PC-9 (cell line): ENCODE measurements around the gene PIGO. TPM values are rescaled to one million over a fixed set of nuclear protein-coding genes. Genes with fewer than 3 reads are reported as not detected.
A peak's percentile ranks its signal among the peaks of the same experiment; 100 is the strongest.

Experiments
- BruUV-seq: library from RNA; stranded (reverse); fragments of 400-500 nt; replicated peaks from 2 replicates; lab custom pipeline; 2021; lab: Mats Ljungman, UMichigan
- CTCF ChIA-PET: fragments of 300-600 bp; sonication (Branson Sonifier 250); formaldehyde crosslinking; loops from one replicate; lab custom pipeline; 2022; ENCODE audit warnings: antibody characterized with exemption; lab: Charles Lee
- POLR2A ChIA-PET: fragments of 300-600 bp; sonication (Branson Sonifier 250); formaldehyde crosslinking; loops from one replicate; lab custom pipeline; 2022; ENCODE audit warnings: antibody characterized with exemption; ENCODE audit not compliant: unreplicated experiment; lab: Charles Lee
- DNase-seq, 2 experiments: peaks; one replicate each; pipeline versions ENCODE4 v3.0.0 to v3.0.0-alpha.2; 2015 to 2022; ENCODE audit warnings: mixed read lengths in 1 of 2
- H2AFZ ChIP-seq: fragments of 200-600 bp; sonication (generic); 2 replicates; pipeline ENCODE4 v1.8.1; 2017; ENCODE audit warnings: antibody characterized with exemption
- H3F3A ChIP-seq: fragments of 200-600 bp; sonication (generic); 2 replicates; pipeline ENCODE4 v1.8.1; 2017; ENCODE audit warnings: antibody characterized with exemption, mild to moderate bottlenecking, low read depth; ENCODE audit not compliant: insufficient read depth
- H3K27ac ChIP-seq: fragments of 200-600 bp; sonication (generic); 2 replicates; pipeline ENCODE4 v1.6.1; 2016; ENCODE audit warnings: mixed run types
- H3K27me3 ChIP-seq: fragments of 200-600 bp; sonication (generic); 2 replicates; pipeline ENCODE4 v1.6.1; 2016; ENCODE audit warnings: low read depth, mixed run types; ENCODE audit not compliant: insufficient read depth
- H3K36me3 ChIP-seq: fragments of 200-600 bp; sonication (generic); 2 replicates; pipeline ENCODE4 v1.6.1; 2016; ENCODE audit warnings: low read depth, mixed run types
- H3K4me1 ChIP-seq: fragments of 200-600 bp; sonication (generic); replicated peaks from 2 replicates; pipeline ENCODE4 v1.6.1; 2016; ENCODE audit warnings: mixed run types; ENCODE audit not compliant: insufficient read depth
- H3K4me2 ChIP-seq: fragments of 200-600 bp; sonication (generic); 2 replicates; pipeline ENCODE4 v1.6.1; 2017; ENCODE audit warnings: mixed run types
- H3K4me3 ChIP-seq: fragments of 200-600 bp; sonication (generic); 2 replicates; pipeline ENCODE4 v1.6.1; 2016; ENCODE audit warnings: mixed run types
- H3K79me2 ChIP-seq: fragments of 200-600 bp; sonication (generic); 2 replicates; pipeline ENCODE4 v1.6.1; 2017; ENCODE audit warnings: low read depth, mixed run types
- H3K9me2 ChIP-seq: fragments of 200-600 bp; sonication (generic); 2 replicates; pipeline ENCODE4 v1.8.1; 2017; ENCODE audit warnings: mild to moderate bottlenecking; ENCODE audit not compliant: insufficient read depth
- H3K9me3 ChIP-seq: fragments of 200-600 bp; sonication (generic); 2 replicates; pipeline ENCODE4 v1.8.1; 2016; ENCODE audit warnings: low read depth; ENCODE audit not compliant: insufficient read depth
- H4K20me1 ChIP-seq: fragments of 200-600 bp; sonication (generic); 2 replicates; pipeline ENCODE4 v1.8.1; 2017; ENCODE audit not compliant: insufficient read depth
- EZH2 ChIP-seq: fragments of 200-600 bp; sonication (generic); IDR thresholded peaks from 2 replicates; pipeline ENCODE4 v1.8.0; 2017; ENCODE audit warnings: antibody characterized with exemption, low read depth
- intact Hi-C: fragments of 100-400 bp; cut with micrococcal nuclease; formaldehyde crosslinking; loops from one replicate; pipeline ENCODE4 v1.10.0; 2022; ENCODE audit not compliant: unreplicated experiment
- total RNA-seq: library from RNA; stranded (reverse); gene quantifications from 2 replicates; pipeline ENCODE4 v1.2.3, GENCODE V29; 2021
- TF ChIP-seq, protein P1 (sequence below): fragments of 200-600 bp; sonication (generic); conservative IDR thresholded peaks from 2 replicates; pipeline ENCODE4 v1.6.1; 2017; ENCODE audit warnings: mixed run types, antibody characterized with exemption, mild to moderate bottlenecking, moderate library complexity

Gene PIGO
- total RNA-seq, 1 experiment from 2014 or later = 20.3 TPM

DNA sequence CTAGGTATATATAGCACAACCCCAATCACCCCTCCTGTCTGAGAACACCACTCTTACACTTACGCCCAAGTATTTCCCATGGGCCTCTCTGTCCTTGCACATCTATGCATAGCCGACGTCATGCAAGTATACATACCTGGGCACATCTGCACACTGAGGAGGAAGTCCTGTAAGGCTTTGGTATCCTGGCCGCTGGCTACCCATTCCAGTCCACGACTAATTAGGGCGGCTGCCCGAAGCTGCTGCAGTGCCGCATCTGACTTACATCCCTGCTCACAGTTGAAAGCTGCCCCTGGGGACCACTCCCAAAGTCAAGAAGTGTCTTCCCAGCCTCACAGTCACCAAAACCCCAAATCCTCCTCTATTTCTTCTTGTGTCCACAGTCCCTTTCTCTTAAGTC is 21.6 kb downstream of the PIGO start:
- Histone ChIP-seq H3K4me3 (no peak overlapping the region), H3K27ac (no peak overlapping the region), H3K9me2 (no peaks in the 10 kb centered on the region), H3K36me3 (no peaks in the 10 kb centered on the region), H3K27me3 (no peaks in the 10 kb centered on the region), H3K9me3 (no peaks in the 10 kb centered on the region), H4K20me1 (peaks cover 19% of the 10 kb centered on the region), H3K79me2 (peaks cover 38% of the 10 kb centered on the region), H3F3A (peaks cover 22% of the 10 kb centered on the region), H3K4me1 (peaks cover 10% of the 10 kb centered on the region), H2AFZ (no peak overlapping the region), H3K4me2 (no peak overlapping the region)
- no peak for DNase-seq
- intact Hi-C loops = loop anchor here (5.0 kb wide), 1 partner anchor 87 kb away; the partner anchor contains the start of gene DNAJB5
- BruUV-seq = no TSS peak
- TF ChIP-seq, protein P1, sequence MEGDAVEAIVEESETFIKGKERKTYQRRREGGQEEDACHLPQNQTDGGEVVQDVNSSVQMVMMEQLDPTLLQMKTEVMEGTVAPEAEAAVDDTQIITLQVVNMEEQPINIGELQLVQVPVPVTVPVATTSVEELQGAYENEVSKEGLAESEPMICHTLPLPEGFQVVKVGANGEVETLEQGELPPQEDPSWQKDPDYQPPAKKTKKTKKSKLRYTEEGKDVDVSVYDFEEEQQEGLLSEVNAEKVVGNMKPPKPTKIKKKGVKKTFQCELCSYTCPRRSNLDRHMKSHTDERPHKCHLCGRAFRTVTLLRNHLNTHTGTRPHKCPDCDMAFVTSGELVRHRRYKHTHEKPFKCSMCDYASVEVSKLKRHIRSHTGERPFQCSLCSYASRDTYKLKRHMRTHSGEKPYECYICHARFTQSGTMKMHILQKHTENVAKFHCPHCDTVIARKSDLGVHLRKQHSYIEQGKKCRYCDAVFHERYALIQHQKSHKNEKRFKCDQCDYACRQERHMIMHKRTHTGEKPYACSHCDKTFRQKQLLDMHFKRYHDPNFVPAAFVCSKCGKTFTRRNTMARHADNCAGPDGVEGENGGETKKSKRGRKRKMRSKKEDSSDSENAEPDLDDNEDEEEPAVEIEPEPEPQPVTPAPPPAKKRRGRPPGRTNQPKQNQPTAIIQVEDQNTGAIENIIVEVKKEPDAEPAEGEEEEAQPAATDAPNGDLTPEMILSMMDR = no peak
- TF ChIP-seq EZH2 = no peak
- CTCF ChIA-PET = no interaction called here
- POLR2A ChIA-PET = no interaction called here

GRCh38 chr9:35074141-35074540 is 22.2 kb downstream of the PIGO start:
- intact Hi-C loops = loop anchor here (5.0 kb wide), 1 partner anchor 87 kb away; the partner anchor contains the start of gene DNAJB5
- peaks cover 14% of the 10 kb centered on the region for H3K4me1 ChIP-seq
- ChIA-PET CTCF (no interaction called here), POLR2A (no interaction called here)
- no peaks in the 10 kb centered on the region for H3K9me3 ChIP-seq
- peaks cover 43% of the 10 kb centered on the region for H3K79me2 ChIP-seq
- TF ChIP-seq EZH2 = no peak
- TF ChIP-seq, protein P1 = no peak
- H3K9me2 ChIP-seq = no peaks in the 10 kb centered on the region
- DNase-seq = no peak
- no peak overlapping the region for H3K4me3 ChIP-seq
- H3K4me2 ChIP-seq = no peak overlapping the region
- peaks cover 22% of the 10 kb centered on the region for H3F3A ChIP-seq
- BruUV-seq = no TSS peak
- peaks cover 25% of the 10 kb centered on the region for H4K20me1 ChIP-seq
- H3K36me3 ChIP-seq = no peaks in the 10 kb centered on the region
- H2AFZ ChIP-seq = no peak overlapping the region
- no peak overlapping the region for H3K27ac ChIP-seq
- no peaks in the 10 kb centered on the region for H3K27me3 ChIP-seq

GRCh38 chr9:35073279-35073612 is 23.1 kb downstream of the PIGO start:
- Histone ChIP-seq H3K27me3 (no peaks in the 10 kb centered on the region), H3K4me2 (peak overlapping the region; percentile 48; the same call in 1 of the 2 replicates), H3K27ac (peak overlapping the region; percentile 61), H3K9me2 (no peaks in the 10 kb centered on the region), H2AFZ (no peak overlapping the region), H3F3A (peaks cover 22% of the 10 kb centered on the region), H3K36me3 (no peaks in the 10 kb centered on the region), H3K9me3 (no peaks in the 10 kb centered on the region), H4K20me1 (peaks cover 34% of the 10 kb centered on the region), H3K4me3 (peak overlapping the region; percentile 20; the same call in 1 of the 2 replicates), H3K4me1 (peaks cover 17% of the 10 kb centered on the region), H3K79me2 (peaks cover 43% of the 10 kb centered on the region)
- CTCF ChIA-PET = no interaction called here
- intact Hi-C loops = loop anchor here (5.0 kb wide), 1 partner anchor 86 kb away; the partner anchor contains the start of gene DNAJB5
- DNase-seq = no peak
- POLR2A ChIA-PET = no interaction called here
- TSS peak; percentile 65 for BruUV-seq
- TF ChIP-seq EZH2 = no peak
- TF ChIP-seq, protein P1 = no peak
